Neutrophil (primary cell): ENCODE measurements around the gene MTG2.

ENCODE experiments used
- H3K27ac ChIP-seq: fragments of 200-600 bp; sonication (generic); 2 replicates; pipeline ENCODE4 v1.5.1; 2016; ENCODE audit warnings: mild to moderate bottlenecking, moderate library complexity
- H3K27me3 ChIP-seq: fragments of 200-600 bp; sonication (generic); 2 replicates; pipeline ENCODE4 v1.6.0; 2016; ENCODE audit warnings: mild to moderate bottlenecking
- H3K36me3 ChIP-seq: fragments of 200-600 bp; sonication (generic); 2 replicates; pipeline ENCODE4 v1.5.1; 2017
- H3K4me1 ChIP-seq, 2 experiments: fragments of 200-600 bp in 1 of 2; sonication (generic) in 1 of 2; 1 replicate in 1 of 2; 2 replicates in 1 of 2; pipeline versions ENCODE4 v1.5.1 to v1.6.1; 2013 to 2016; ENCODE audit warnings: low read depth in 1 of 2, low read length in 1 of 2, mild to moderate bottlenecking in 1 of 2, moderate library complexity in 1 of 2; ENCODE audit not compliant: control insufficient read depth in 1 of 2, insufficient read depth in 1 of 2
- H3K4me3 ChIP-seq, 2 experiments: fragments of 200-600 bp in 1 of 2; sonication (generic) in 1 of 2; 1 replicate in 1 of 2; 2 replicates in 1 of 2; pipeline ENCODE4 v1.5.1; 2013 to 2016; ENCODE audit warnings: low read depth in 1 of 2, low read length in 1 of 2, mild to moderate bottlenecking in 1 of 2, moderate library complexity in 1 of 2
- H3K9me3 ChIP-seq: fragments of 200-600 bp; sonication (generic); 2 replicates; pipeline ENCODE4 v1.5.1; 2016
- TF ChIP-seq, protein P1 (sequence below): fragments of 200-600 bp; sonication (generic); IDR thresholded peaks from 2 replicates; pipeline ENCODE4 v1.5.1; 2016; ENCODE audit warnings: antibody characterized with exemption

Gene MTG2

DNA sequence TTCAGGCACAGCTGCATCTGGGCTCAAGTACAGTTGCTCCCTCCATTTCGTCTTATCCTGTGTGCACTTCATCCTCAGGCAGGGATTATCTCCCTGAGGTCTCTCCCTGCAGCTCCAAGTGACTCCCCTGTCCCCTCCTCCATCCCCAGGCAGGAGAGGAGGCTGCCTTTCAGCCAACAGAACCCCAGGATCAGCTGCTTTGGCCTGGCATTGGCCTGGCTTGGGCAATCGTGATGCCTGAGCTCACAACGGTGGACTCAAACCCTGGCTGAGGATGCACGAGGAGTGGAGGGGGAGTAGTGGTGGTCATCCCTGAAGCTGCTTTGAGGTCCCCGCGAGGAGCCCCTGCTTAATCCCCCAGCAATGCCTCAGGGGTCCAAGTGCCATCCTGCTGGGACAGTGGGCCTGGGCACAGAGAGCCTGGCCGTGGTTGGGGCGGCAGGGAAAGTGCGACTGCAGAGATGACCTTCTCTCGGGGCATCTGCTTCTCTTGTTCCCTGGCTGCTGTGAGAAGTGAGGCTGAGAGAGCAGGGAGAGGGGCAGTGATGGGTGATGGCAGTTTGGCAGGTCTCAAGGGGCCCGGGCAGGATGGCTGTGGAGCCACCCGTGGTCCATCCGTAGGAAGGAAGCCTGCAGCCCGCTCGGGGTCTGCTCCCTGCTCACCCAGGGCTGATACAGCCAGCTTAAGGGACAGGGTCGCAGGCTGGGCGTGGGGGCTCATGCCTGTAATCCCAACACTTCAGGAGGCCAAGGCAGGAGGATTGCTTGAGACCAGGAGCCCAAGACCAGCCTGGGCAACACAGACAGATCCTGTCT is 43.2 kb downstream of the MTG2 start:
- TF ChIP-seq, protein P1, sequence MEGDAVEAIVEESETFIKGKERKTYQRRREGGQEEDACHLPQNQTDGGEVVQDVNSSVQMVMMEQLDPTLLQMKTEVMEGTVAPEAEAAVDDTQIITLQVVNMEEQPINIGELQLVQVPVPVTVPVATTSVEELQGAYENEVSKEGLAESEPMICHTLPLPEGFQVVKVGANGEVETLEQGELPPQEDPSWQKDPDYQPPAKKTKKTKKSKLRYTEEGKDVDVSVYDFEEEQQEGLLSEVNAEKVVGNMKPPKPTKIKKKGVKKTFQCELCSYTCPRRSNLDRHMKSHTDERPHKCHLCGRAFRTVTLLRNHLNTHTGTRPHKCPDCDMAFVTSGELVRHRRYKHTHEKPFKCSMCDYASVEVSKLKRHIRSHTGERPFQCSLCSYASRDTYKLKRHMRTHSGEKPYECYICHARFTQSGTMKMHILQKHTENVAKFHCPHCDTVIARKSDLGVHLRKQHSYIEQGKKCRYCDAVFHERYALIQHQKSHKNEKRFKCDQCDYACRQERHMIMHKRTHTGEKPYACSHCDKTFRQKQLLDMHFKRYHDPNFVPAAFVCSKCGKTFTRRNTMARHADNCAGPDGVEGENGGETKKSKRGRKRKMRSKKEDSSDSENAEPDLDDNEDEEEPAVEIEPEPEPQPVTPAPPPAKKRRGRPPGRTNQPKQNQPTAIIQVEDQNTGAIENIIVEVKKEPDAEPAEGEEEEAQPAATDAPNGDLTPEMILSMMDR = no peak
- H3K27me3 ChIP-seq = peaks cover 79% of the 10 kb centered on the region
- H3K4me3 ChIP-seq = no peak overlapping the region
- H3K27ac ChIP-seq = no peak overlapping the region
- H3K36me3 ChIP-seq = no peaks in the 10 kb centered on the region
- no peaks in the 10 kb centered on the region for H3K4me1 ChIP-seq
- H3K9me3 ChIP-seq = no peaks in the 10 kb centered on the region

DNA sequence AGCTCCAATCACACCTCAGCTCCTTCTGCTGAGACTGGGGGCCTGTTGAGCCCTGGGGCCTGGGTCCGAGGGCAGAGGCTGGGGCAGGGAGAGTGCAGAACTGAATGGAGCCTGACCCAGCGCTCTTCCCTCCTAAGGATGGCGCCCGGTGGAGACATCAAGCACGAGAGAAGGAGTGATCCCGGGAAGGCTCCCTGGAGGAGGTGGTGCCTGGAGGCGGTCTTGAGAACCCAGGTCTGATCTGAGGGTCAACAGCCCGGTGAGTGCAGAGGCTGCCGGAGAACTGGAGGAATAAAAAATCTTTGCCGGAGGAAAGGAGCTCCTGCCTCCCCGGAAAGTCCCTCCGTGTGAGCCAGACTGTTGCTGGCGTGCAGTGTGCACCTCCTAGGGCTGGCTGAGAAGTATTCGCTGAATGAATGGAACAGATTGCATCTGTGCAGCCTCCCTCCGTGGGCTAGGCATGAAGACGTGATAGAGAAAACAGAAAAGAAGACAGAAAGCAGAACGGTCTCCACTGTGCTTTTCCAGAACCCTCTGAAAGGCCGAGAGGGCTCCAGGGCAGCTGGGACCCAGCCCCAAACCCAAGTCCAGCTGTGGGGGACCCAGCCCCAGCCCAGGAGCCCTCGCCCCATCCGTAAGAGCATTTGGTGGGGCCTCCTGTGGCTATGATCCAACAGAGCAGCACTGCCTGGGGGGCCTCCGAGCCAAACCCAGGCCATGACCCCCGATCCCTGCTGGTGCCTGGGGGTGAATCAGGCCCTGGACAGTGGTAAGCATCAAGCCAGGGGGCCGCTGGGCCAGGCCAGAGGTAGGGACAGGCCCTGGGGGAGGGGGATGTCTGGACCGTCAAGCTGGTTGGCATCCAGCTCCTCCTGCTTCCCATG is 44.1 kb downstream of the MTG2 start:
- H3K4me1 ChIP-seq = no peaks in the 10 kb centered on the region
- H3K4me3 ChIP-seq = no peak overlapping the region
- H3K27me3 ChIP-seq = peaks cover 69% of the 10 kb centered on the region
- H3K27ac ChIP-seq = no peak overlapping the region
- no peaks in the 10 kb centered on the region for H3K9me3 ChIP-seq
- TF ChIP-seq, protein P1 = no peak
- no peaks in the 10 kb centered on the region for H3K36me3 ChIP-seq

DNA sequence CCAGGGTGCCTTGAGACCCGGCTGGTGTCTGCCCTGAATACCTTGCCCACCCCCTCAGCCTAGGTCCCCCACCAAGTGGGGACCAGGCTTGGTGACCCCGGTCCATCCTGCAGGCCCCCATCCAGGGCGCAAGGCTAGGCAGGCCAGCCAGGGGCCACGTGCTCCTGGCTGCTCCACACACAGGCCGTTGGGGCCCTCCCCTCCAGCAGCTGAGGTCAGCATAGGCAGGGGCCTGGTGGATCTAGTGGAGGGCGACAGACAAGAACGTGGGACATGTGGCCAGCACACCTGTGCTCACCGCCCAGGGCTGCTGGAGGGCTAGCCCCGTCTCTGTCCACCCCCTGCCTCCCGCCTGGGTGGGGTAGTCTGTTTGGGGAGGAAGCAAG is 44.8 kb downstream of the MTG2 start:
- H3K27me3 ChIP-seq = peaks cover 64% of the 10 kb centered on the region
- no peaks in the 10 kb centered on the region for H3K9me3 ChIP-seq
- H3K4me3 ChIP-seq = no peak overlapping the region
- TF ChIP-seq, protein P1 = no peak
- H3K4me1 ChIP-seq = no peaks in the 10 kb centered on the region
- no peak overlapping the region for H3K27ac ChIP-seq
- H3K36me3 ChIP-seq = no peaks in the 10 kb centered on the region

DNA sequence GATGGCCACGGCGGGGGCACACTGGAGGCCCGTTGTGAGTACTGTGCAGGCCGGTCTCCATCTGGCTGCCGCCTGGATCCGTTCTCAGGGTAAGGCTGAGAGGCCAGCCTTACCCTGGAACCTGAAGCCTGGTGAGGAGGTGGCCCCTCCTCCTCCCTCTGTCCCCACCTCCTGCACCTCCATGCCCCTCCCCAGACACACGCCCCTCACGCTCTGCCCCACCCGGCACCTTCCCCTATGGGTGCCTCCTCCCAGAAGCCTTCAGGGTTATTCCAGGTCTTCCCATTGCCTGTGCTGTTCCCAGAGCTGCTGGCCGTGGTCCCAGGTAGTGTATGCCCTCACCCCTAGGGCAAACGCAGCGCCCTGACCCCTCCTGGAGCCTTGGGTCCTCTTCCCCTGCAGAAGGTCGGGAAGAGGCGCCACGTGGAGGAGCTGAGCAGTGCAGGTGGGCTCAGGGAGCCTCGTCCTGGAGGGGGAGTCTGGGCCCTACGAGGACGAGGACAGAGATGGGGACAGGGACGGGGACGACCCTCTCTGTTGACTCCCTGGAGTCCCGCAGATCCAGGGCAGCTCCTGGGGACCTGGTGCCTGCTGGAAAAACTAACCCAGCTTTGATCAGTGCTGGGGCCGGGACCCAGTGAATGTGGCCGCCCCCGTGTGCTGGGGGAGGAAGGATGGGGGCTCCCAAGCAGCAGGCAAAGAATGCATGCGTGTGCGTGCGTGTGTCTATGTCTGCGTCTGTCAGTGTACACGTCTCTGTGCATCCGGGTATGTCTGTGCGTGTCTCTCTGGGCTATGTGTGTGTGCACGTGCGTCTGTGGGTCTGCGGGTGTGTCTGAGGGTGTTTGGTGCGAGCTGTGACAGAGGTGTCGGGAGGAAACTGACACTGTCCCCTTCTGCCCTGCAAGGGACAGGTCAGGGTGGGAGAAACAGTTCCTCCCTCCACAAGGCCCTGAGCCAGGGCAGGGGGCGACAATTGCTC is 45.4 kb downstream of the MTG2 start:
- Histone ChIP-seq H3K27ac (no peak overlapping the region), H3K9me3 (no peaks in the 10 kb centered on the region), H3K4me1 (no peaks in the 10 kb centered on the region), H3K4me3 (no peak overlapping the region), H3K36me3 (no peaks in the 10 kb centered on the region), H3K27me3 (peaks cover 64% of the 10 kb centered on the region)
- TF ChIP-seq, protein P1 = no peak

DNA sequence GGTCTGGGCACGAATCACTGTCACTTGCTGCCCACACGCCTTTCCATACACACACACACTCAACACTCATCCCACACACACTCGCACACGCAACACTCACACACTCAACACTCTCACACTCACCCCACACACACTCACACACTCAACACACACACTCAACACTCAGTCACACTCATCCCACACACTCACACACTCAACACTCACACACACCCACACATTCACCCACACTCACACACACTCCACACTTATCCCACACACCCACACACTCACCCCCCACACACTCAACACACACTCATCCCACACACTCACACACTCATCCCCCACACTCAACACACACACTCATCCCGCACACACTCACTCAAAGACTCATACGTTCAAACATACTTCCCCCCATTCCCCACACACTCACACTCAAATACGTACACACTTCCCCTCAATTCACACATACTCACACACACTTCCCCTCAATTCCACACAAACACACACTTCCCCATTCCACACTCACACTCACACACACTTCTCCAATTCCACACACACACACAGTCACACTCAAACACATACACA is 46.2 kb downstream of the MTG2 start:
- TF ChIP-seq, protein P1 = no peak
- H3K9me3 ChIP-seq = no peaks in the 10 kb centered on the region
- H3K36me3 ChIP-seq = no peaks in the 10 kb centered on the region
- no peaks in the 10 kb centered on the region for H3K4me1 ChIP-seq
- H3K27ac ChIP-seq = peak overlapping the region; percentile 78
- peaks cover 60% of the 10 kb centered on the region for H3K27me3 ChIP-seq
- no peak overlapping the region for H3K4me3 ChIP-seq
